GM15510 (cell line): ENCODE data around the gene IDS.

ENCODE experiments used
- POLR2A ChIP-seq: IDR thresholded peaks from 3 replicates; pipeline ENCODE4 v1.6.1; 2011; ENCODE audit warnings: borderline replicate concordance; ENCODE audit not compliant: insufficient read length; ENCODE audit errors: extremely low read depth

IDS gene

GRCh38 chrX:149456476-149457245 is 48.4 kb downstream of the IDS start:
- TF ChIP-seq POLR2A, result no peak

- TF ChIP-seq POLR2A, result no peak
Observed at GRCh38 chrX:149455934-149456333, 49.2 kb downstream of the IDS start.

- no peak for TF ChIP-seq POLR2A
Observed at GRCh38 chrX:149453906-149454822, 50.9 kb downstream of the IDS start.

GRCh38 chrX:149453030-149453429 is 52.1 kb downstream of the IDS start:
- no peak for TF ChIP-seq POLR2A

- no peak for TF ChIP-seq POLR2A
Observed at GRCh38 chrX:149433451-149433850, 71.7 kb downstream of the IDS start.

- no peak for TF ChIP-seq POLR2A
Observed at GRCh38 chrX:149433051-149433450, 72.1 kb downstream of the IDS start.
